CD14-positive monocyte (primary cell): ENCODE data around the gene KRTAP4-8. TPM values are rescaled to one million over a fixed set of nuclear protein-coding genes. Genes with fewer than 3 reads are reported as not detected.

Experiments used
- DNase-seq, 3 donors: peaks; one replicate each; pipeline ENCODE4 v3.0.0-alpha.2; 2011 to 2022
- H2AFZ ChIP-seq: 2 replicates; pipeline ENCODE4 v1.6.0; 2012; ENCODE audit warnings: mild to moderate bottlenecking, low read depth, low read length, inconsistent platforms; ENCODE audit not compliant: insufficient read depth, poor library complexity, severe bottlenecking
- H3K27ac ChIP-seq, 2 donors: 1 replicate in 1 of 2; 2 replicates in 1 of 2; pipeline ENCODE4 v1.5.1; 2012 to 2013; ENCODE audit warnings: low read length in 2 of 2, control low read depth in 1 of 2, inconsistent platforms in 1 of 2, low read depth in 1 of 2, mild to moderate bottlenecking in 1 of 2
- H3K27me3 ChIP-seq, 2 donors: one replicate each; pipeline versions ENCODE4 v1.6.0 to v1.6.1; 2011 to 2013; ENCODE audit warnings: low read length in 2 of 2; ENCODE audit not compliant: control insufficient read depth in 2 of 2, insufficient read depth in 2 of 2
- H3K36me3 ChIP-seq, 2 donors: replicated peaks in 1 of 2; 1 replicate in 1 of 2; 2 replicates in 1 of 2; pipeline versions ENCODE4 v1.5.1 to v1.6.1; 2012 to 2013; ENCODE audit warnings: low read length in 2 of 2, control low read depth in 1 of 2, inconsistent platforms in 1 of 2, mild to moderate bottlenecking in 1 of 2; ENCODE audit not compliant: insufficient read depth in 2 of 2, control insufficient read depth in 1 of 2
- H3K4me1 ChIP-seq, 2 donors: 1 replicate in 1 of 2; 2 replicates in 1 of 2; pipeline versions ENCODE4 v1.5.1 to v1.6.1; 2012 to 2013; ENCODE audit warnings: low read length in 2 of 2, control low read depth in 1 of 2, inconsistent platforms in 1 of 2, mild to moderate bottlenecking in 1 of 2, moderate library complexity in 1 of 2; ENCODE audit not compliant: insufficient read depth in 2 of 2, control insufficient read depth in 1 of 2
- H3K4me2 ChIP-seq: replicated peaks from 2 replicates; pipeline ENCODE3; 2012; ENCODE audit warnings: low read length, moderate library complexity, mild to moderate bottlenecking; ENCODE audit not compliant: poor library complexity, severe bottlenecking; ENCODE audit errors: extremely low read depth
- H3K4me3 ChIP-seq, 3 experiments: fragments of 200-600 bp in 1 of 3; sonication (generic) in 1 of 3; replicated peaks in 1 of 3; 1 replicate in 2 of 3; 2 replicates in 1 of 3; pipeline ENCODE4 v1.5.1; 2011 to 2013; ENCODE audit warnings: low read length in 3 of 3, mild to moderate bottlenecking in 3 of 3, control low read depth in 2 of 3, low read depth in 2 of 3, inconsistent platforms in 1 of 3, moderate library complexity in 1 of 3
- H3K79me2 ChIP-seq: 2 replicates; pipeline ENCODE4 v1.6.0; 2012; ENCODE audit warnings: mild to moderate bottlenecking, control low read depth, inconsistent platforms, low read length, moderate library complexity; ENCODE audit not compliant: insufficient read depth
- H3K9ac ChIP-seq: 2 replicates; pipeline ENCODE4 v1.6.0; 2017; ENCODE audit warnings: low read length, mild to moderate bottlenecking; ENCODE audit not compliant: insufficient read depth, poor library complexity, severe bottlenecking
- H3K9me3 ChIP-seq, 2 donors: replicated peaks in 1 of 2; 1 replicate in 1 of 2; 2 replicates in 1 of 2; pipeline versions ENCODE4 v1.5.1 to v1.6.1; 2012 to 2013; ENCODE audit warnings: low read length in 2 of 2, control low read depth in 1 of 2; ENCODE audit not compliant: control insufficient read depth in 1 of 2, insufficient read depth in 1 of 2
- H4K20me1 ChIP-seq: 2 replicates; pipeline ENCODE4 v1.6.0; 2012; ENCODE audit warnings: mild to moderate bottlenecking, low read length, control low read depth, moderate library complexity; ENCODE audit not compliant: insufficient read depth
- H3K27ac Mint-ChIP-seq, 7 donors: one replicate each; pipeline ENCODE4 v1.8.0; 2020; ENCODE audit warnings: mild to moderate bottlenecking in 7 of 7, mixed read lengths in 7 of 7, moderate library complexity in 6 of 7, inconsistent platforms in 2 of 7
- H3K27me3 Mint-ChIP-seq, 3 donors: one replicate each; pipeline ENCODE4 v1.8.0; 2021 to 2022; ENCODE audit warnings: low read depth in 3 of 3, mild to moderate bottlenecking in 3 of 3, mixed read lengths in 3 of 3, moderate library complexity in 3 of 3, inconsistent platforms in 1 of 3
- H3K36me3 Mint-ChIP-seq, 2 donors: one replicate each; pipeline ENCODE4 v1.8.0; 2020; ENCODE audit warnings: mixed read lengths in 2 of 2, inconsistent platforms in 1 of 2, mild to moderate bottlenecking in 1 of 2
- H3K4me1 Mint-ChIP-seq: one replicate; pipeline ENCODE4 v1.8.0; 2020; ENCODE audit warnings: mild to moderate bottlenecking, mixed read lengths
- H3K4me3 Mint-ChIP-seq, 2 donors: one replicate each; pipeline ENCODE4 v1.8.0; 2020; ENCODE audit warnings: mild to moderate bottlenecking in 2 of 2, mixed read lengths in 2 of 2, moderate library complexity in 1 of 2
- H3K9me3 Mint-ChIP-seq, 7 donors: one replicate each; pipeline ENCODE4 v1.8.0; 2020 to 2022; ENCODE audit warnings: mixed read lengths in 7 of 7, mild to moderate bottlenecking in 6 of 7, moderate library complexity in 6 of 7, inconsistent platforms in 2 of 7
- WGBS: methylation state at CpG from one replicate; pipeline ENCODE4 v1.1.5; 2013; ENCODE audit warnings: missing lambda C conversion rate; ENCODE audit not compliant: insufficient coverage; 5-methylcytosine and 5-hydroxymethylcytosine counted together
- intact Hi-C, 2 donors: fragments of 100-400 bp; cut with micrococcal nuclease; formaldehyde crosslinking; loops; one replicate each; pipeline versions ENCODE4 v1.15.0 to v1.15.1; 2023
- polyA plus RNA-seq, 3 donors: library from polyadenylated mRNA; depleted of rRNA in 1 of 3; unstranded in 2 of 3; stranded (reverse) in 1 of 3; fragments of 300-500 nt in 2 of 3; fragments of >200 nt in 1 of 3; fragmentation: Illumina TruSeq in 2 of 3; gene quantifications; 1 replicate in 2 of 3; 2 replicates in 1 of 3; pipeline ENCODE4 v1.2.3, GENCODE V29; 2012 to 2021
- TF ChIP-seq, protein P1 (sequence below): fragments of 200-600 bp; IDR thresholded peaks from one replicate; pipeline ENCODE4 v1.8.0; 2022; ENCODE audit warnings: antibody characterized with exemption, mild to moderate bottlenecking

KRTAP4-8 gene
- polyA plus RNA-seq, 3 donors = not detected

DNA sequence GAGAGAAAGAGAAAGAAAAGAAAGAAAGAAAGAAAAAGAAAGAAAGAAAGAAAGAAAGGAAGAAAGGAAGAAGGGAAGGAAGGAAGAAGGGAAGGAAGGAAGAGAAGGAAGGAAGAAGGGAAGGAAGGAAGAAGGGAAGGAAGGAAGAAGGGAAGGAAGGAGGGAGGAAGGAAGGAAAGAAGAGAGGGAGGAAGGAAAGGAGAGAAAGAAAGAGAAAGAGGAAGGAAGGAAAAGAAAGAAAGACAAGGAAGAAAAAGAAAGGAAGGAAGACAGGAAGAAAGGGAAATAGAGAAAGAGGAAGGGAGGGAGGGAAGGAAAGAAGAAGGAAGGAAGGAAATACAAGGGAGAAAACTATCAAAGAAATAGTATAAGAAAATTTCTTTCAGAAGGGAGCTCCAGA, 21.2 kb downstream of the KRTAP4-8 start:
- intact Hi-C loops = no loop called here

DNA sequence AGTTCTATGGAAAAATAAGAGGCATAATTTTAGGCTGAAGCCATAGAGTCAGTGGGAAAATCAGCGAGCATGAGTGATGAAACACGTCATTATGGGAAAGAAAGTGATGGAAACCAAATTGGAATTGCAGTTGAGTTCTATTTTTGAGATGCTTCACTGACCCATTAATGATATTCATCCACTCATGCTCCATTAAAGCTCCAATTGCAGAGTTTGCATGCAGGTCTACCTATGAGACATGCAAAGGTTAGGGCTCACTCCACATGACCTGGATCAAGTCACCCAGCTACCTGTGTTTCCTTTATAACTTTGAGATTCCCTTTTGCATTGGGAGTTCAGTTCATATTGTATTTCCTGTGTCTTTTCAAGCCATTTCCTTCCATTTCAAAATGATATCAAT, 24.3 kb downstream of the KRTAP4-8 start:
- H3K9ac ChIP-seq = no peak overlapping the region
- TF ChIP-seq, protein P1, sequence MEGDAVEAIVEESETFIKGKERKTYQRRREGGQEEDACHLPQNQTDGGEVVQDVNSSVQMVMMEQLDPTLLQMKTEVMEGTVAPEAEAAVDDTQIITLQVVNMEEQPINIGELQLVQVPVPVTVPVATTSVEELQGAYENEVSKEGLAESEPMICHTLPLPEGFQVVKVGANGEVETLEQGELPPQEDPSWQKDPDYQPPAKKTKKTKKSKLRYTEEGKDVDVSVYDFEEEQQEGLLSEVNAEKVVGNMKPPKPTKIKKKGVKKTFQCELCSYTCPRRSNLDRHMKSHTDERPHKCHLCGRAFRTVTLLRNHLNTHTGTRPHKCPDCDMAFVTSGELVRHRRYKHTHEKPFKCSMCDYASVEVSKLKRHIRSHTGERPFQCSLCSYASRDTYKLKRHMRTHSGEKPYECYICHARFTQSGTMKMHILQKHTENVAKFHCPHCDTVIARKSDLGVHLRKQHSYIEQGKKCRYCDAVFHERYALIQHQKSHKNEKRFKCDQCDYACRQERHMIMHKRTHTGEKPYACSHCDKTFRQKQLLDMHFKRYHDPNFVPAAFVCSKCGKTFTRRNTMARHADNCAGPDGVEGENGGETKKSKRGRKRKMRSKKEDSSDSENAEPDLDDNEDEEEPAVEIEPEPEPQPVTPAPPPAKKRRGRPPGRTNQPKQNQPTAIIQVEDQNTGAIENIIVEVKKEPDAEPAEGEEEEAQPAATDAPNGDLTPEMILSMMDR = no peak
- H2AFZ ChIP-seq = no peak overlapping the region
- Mint-ChIP-seq H3K4me3 (no peak overlapping the region), H3K36me3 (no peaks in the 10 kb centered on the region), H3K27me3 (peaks cover 2 to 5% (median 3%) of the 10 kb centered on the region in 3 donors), H3K27ac (no peak overlapping the region), H3K9me3 (peaks cover 0 to 8% (median 5%) of the 10 kb centered on the region in 7 donors), H3K4me1 (no peaks in the 10 kb centered on the region)
- H3K36me3 ChIP-seq = no peaks in the 10 kb centered on the region
- no peaks in the 10 kb centered on the region for H4K20me1 ChIP-seq
- H3K27me3 ChIP-seq = no peaks in the 10 kb centered on the region
- intact Hi-C loops = no loop called here
- no peaks in the 10 kb centered on the region for H3K79me2 ChIP-seq
- H3K27ac ChIP-seq = no peak overlapping the region
- no peaks in the 10 kb centered on the region for H3K4me1 ChIP-seq
- H3K4me2 ChIP-seq = no peak overlapping the region
- no peak for DNase-seq
- WGBS = 100% methylated on average over 1 of the region's 2 CpGs
- H3K9me3 ChIP-seq = no peaks in the 10 kb centered on the region
- H3K4me3 ChIP-seq = no peak overlapping the region

More for the DNA sequence above, 21.2 kb downstream of the KRTAP4-8 start:
- H3K9ac ChIP-seq = no peak overlapping the region
- no peak overlapping the region for H2AFZ ChIP-seq
- no peaks in the 10 kb centered on the region for H3K27me3 ChIP-seq
- no peaks in the 10 kb centered on the region for H3K79me2 ChIP-seq
- no peaks in the 10 kb centered on the region for H3K36me3 ChIP-seq
- TF ChIP-seq, protein P1 = no peak
- no peak overlapping the region for H3K4me3 ChIP-seq
- no peak overlapping the region for H3K4me2 ChIP-seq
- no peak overlapping the region for H3K27ac ChIP-seq
- DNase-seq = no peak
- H3K9me3 ChIP-seq = no peaks in the 10 kb centered on the region
- Mint-ChIP-seq H3K9me3 (peaks cover 0 to 8% (median 5%) of the 10 kb centered on the region in 7 donors), H3K27me3 (peaks cover 2 to 5% (median 3%) of the 10 kb centered on the region in 3 donors), H3K27ac (no peak overlapping the region), H3K36me3 (no peaks in the 10 kb centered on the region), H3K4me1 (no peaks in the 10 kb centered on the region), H3K4me3 (no peak overlapping the region)
- no peaks in the 10 kb centered on the region for H3K4me1 ChIP-seq
- H4K20me1 ChIP-seq = no peaks in the 10 kb centered on the region
